Measurements from ENCODE around the gene ADCY3.

- TF ChIP-seq CTCF (conservative IDR thresholded peaks at IDR 0.05), result no peak
- TF ChIP-seq ZFX (IDR thresholded peaks at IDR 0.05), result no peak
Observed at GRCh38 chr2:24830786-24831185, 89.3 kb downstream of the ADCY3 start.

Measured in C4-2B (cell line).